Measurements from ENCODE around the gene CSF2RB. TPM values are rescaled to one million over a fixed set of nuclear protein-coding genes. Genes with fewer than 3 reads are reported as not detected.

Gene CSF2RB
- total and polyA plus RNA-seq, 10 of the 15 experiments (the other 5 are each of a cell fraction or from before 2014, with no cell fraction given) = 0.82 to 12.5 (median 5.4) TPM

GRCh38 chr22:36940676-36941075, 27.2 kb downstream of the CSF2RB start (continued):
- TF ChIP-seq MTA3 (IDR thresholded peaks at IDR 0.05; ENCODE audit: borderline replicate concordance, low read length) (0 out of 2 replicates have a peak, but pooled peaks have one; percentile 50), KLF5 (IDR thresholded peaks at IDR 0.05; ENCODE audit: partially characterized antibody) (no peak), HDGF (IDR thresholded peaks at IDR 0.05) (no peak), PRDM15 (CRISPR knock-in tag; IDR thresholded peaks at IDR 0.05) (no peak), ZNF384 (IDR thresholded peaks at IDR 0.05; ENCODE audit: borderline replicate concordance, low read depth, low read length) (no peak), HSF1 (IDR thresholded peaks at IDR 0.05; ENCODE audit: low read depth, low read length) (no peak), NR2C1 (IDR thresholded peaks at IDR 0.05) (peak; percentile 85), STAT1 (conservative IDR thresholded peaks at IDR 0.05) (no peak), BCL3 (IDR thresholded peaks at IDR 0.05; ENCODE audit: borderline replicate concordance, insufficient read depth, low read depth, low read length, poor library complexity, severe bottlenecking) (no peak), SP1 (IDR thresholded peaks at IDR 0.05; ENCODE audit: low read depth, low read length) (peak; percentile 31), SREBF2 (IDR thresholded peaks at IDR 0.05; ENCODE audit: low read length) (no peak), SRF (IDR thresholded peaks at IDR 0.05; ENCODE audit: low read depth in 2 of 2, low read length in 2 of 2) (peak; percentile 38 to 81; a peak in 2 of 4 replicates), BACH1 (IDR thresholded peaks at IDR 0.05; ENCODE audit: borderline replicate concordance) (no peak), ZBTB33 (IDR thresholded peaks at IDR 0.05) (no peak), NBN (IDR thresholded peaks at IDR 0.05) (0 out of 2 replicates have a peak, but pooled peaks have one; percentile 4), ZNF622 (IDR thresholded peaks at IDR 0.05) (no peak), RELA (IDR thresholded peaks at IDR 0.05; ENCODE audit: borderline replicate concordance, partially characterized antibody) (peak; percentile 34), EP300 (IDR thresholded peaks at IDR 0.05; ENCODE audit: borderline replicate concordance in 1 of 2, control insufficient read depth in 1 of 2, low read depth in 2 of 2, low read length in 2 of 2) (no peak), SMC3 (IDR thresholded peaks at IDR 0.05; ENCODE audit: borderline replicate concordance, low read length) (no peak), CHD2 (IDR thresholded peaks at IDR 0.05; ENCODE audit: borderline replicate concordance, low read depth, low read length) (peak; percentile 41; the same call in 1 of the 2 replicates), FOXM1 (IDR thresholded peaks at IDR 0.05; ENCODE audit: low read depth, low read length) (no peak), NR2F1 (conservative IDR thresholded peaks at IDR 0.05) (peak; percentile 66; the same call in 1 of the 2 replicates), BRCA1 (IDR thresholded peaks at IDR 0.05; ENCODE audit: low read depth, low read length) (no peak), FOXK2 (IDR thresholded peaks at IDR 0.05) (no peak)

Measured in GM12878 (cell line).